Fibroblast of lung (primary cell): ENCODE results near the gene FXYD6. TPM values are rescaled to one million over a fixed set of nuclear protein-coding genes. Genes with fewer than 3 reads are reported as not detected.
"Not testable (repeated sequence)": the region's sequence is repeated elsewhere in the genome, so short reads cannot be mapped to it uniquely, and the experiment has no call there.

Source experiments
- DNase-seq, 2 donors: peaks; one replicate each; pipeline versions ENCODE4 v3.0.0 to v3.0.0-alpha.2; 2010; ENCODE audit warnings: low read depth in 2 of 2
- H2AFZ ChIP-seq: 2 replicates; pipeline ENCODE4 v1.5.1; 2012; ENCODE audit warnings: low read length, control low read depth, inconsistent platforms
- H3K27ac ChIP-seq: 2 replicates; pipeline ENCODE4 v1.5.1; 2011; ENCODE audit warnings: low read length, control low read depth; ENCODE audit not compliant: insufficient read depth
- H3K27me3 ChIP-seq: 2 replicates; pipeline ENCODE4 v1.5.1; 2011; ENCODE audit warnings: mild to moderate bottlenecking, low read length; ENCODE audit not compliant: control insufficient read depth, insufficient read depth
- H3K36me3 ChIP-seq: 2 replicates; pipeline ENCODE4 v1.5.1; 2011; ENCODE audit warnings: low read length; ENCODE audit not compliant: control insufficient read depth, insufficient read depth
- H3K4me1 ChIP-seq: 2 replicates; pipeline ENCODE4 v1.5.1; 2011; ENCODE audit warnings: low read length; ENCODE audit not compliant: control insufficient read depth, insufficient read depth; ENCODE audit errors: extremely low read depth
- H3K4me2 ChIP-seq: 2 replicates; pipeline ENCODE4 v1.5.1; 2011; ENCODE audit warnings: low read length, control low read depth; ENCODE audit not compliant: insufficient read depth; ENCODE audit errors: extremely low read depth
- H3K4me3 ChIP-seq, 4 experiments: fragments of 200-600 bp in 1 of 4; sonication (generic) in 1 of 4; replicated peaks in 1 of 4; 2 replicates each; pipeline ENCODE4 v1.5.1; 2011 to 2016; ENCODE audit warnings: low read length in 4 of 4, low read depth in 3 of 4, mild to moderate bottlenecking in 3 of 4, control low read depth in 2 of 4, inconsistent platforms in 1 of 4, mixed read lengths in 1 of 4; ENCODE audit not compliant: insufficient read depth in 1 of 4; ENCODE audit errors: control extremely low read depth in 1 of 4
- H3K79me2 ChIP-seq: 2 replicates; pipeline ENCODE4 v1.5.1; 2012; ENCODE audit warnings: mild to moderate bottlenecking, low read length, inconsistent platforms; ENCODE audit not compliant: control insufficient read depth, insufficient read depth
- H3K9ac ChIP-seq: 2 replicates; pipeline ENCODE4 v1.5.1; 2011; ENCODE audit warnings: mild to moderate bottlenecking, low read length, control low read depth; ENCODE audit not compliant: insufficient read depth
- H3K9me3 ChIP-seq: 2 replicates; pipeline ENCODE4 v1.5.1; 2012; ENCODE audit warnings: low read depth, low read length; ENCODE audit not compliant: control insufficient read depth, insufficient read depth
- H4K20me1 ChIP-seq: 2 replicates; pipeline ENCODE4 v1.5.1; 2011; ENCODE audit warnings: low read length; ENCODE audit not compliant: control insufficient read depth, insufficient read depth; ENCODE audit errors: extremely low read depth
- CTCF ChIP-seq, 2 donors: IDR thresholded peaks in 1 of 2; conservative IDR thresholded peaks in 1 of 2; 1 replicate in 1 of 2; 2 replicates in 1 of 2; pipeline ENCODE4 v1.5.1; 2011 to 2012; ENCODE audit warnings: low read length in 2 of 2, control low read depth in 1 of 2, inconsistent platforms in 1 of 2, low read depth in 1 of 2, mild to moderate bottlenecking in 1 of 2
- EZH2 ChIP-seq: IDR thresholded peaks from 2 replicates; pipeline ENCODE4 v1.5.1; 2012; ENCODE audit warnings: low read length, control low read depth, mild to moderate bottlenecking; ENCODE audit errors: missing control alignments
- polyA plus RNA-seq, 2 donors: library from polyadenylated mRNA; depleted of rRNA in 1 of 2; stranded (reverse) in 1 of 2; unstranded in 1 of 2; fragments of >200 nt; gene quantifications; 2 replicates each; pipeline ENCODE4 v1.2.1, GENCODE V29; 2011 to 2012; ENCODE audit warnings: missing spikeins in 1 of 2
- total RNA-seq: library from RNA; depleted of rRNA; stranded (reverse); fragments of >200 nt; gene quantifications from 2 replicates; pipeline ENCODE4 v1.2.1, GENCODE V29; 2014

FXYD6 gene
- total and polyA plus RNA-seq, 2 donors (not counting 1 experiment from before 2014, with no cell fraction given), result 0.43 to 5.1 TPM

DNA sequence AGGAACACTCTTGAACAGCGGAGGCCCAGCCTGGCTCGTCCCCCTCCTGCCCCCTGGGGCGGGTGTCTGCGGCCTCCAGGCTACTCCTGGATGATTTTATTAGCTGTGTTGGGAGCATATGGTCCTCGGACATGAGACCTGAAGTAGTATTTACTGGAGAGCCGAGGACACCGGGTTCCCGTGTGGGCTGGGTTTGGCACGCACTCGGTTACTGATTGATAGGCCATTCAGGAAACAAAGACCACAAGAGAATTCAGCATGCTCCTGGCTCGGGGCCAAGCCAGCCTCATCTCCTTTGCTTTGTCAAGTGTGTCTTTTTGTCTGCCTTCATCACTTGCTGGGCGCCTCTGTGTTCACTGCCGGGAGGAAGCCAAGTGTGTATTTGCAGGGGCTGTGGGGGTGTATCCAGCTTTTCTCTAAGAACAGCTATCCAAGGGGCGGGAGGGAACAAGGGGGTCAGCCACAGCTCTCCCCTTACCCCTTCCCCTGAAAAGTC is 61.6 kb downstream of the FXYD6 start:
- H3K9me3 ChIP-seq, result no peaks in the 10 kb centered on the region
- H3K4me3 ChIP-seq, result no peak overlapping the region
- H4K20me1 ChIP-seq, result no peaks in the 10 kb centered on the region
- H3K27ac ChIP-seq, result no peak overlapping the region
- peak in 1 of 2 donors; percentile 48 for DNase-seq
- H3K36me3 ChIP-seq, result no peaks in the 10 kb centered on the region
- no peak overlapping the region for H3K4me2 ChIP-seq
- no peak overlapping the region for H2AFZ ChIP-seq
- H3K4me1 ChIP-seq, result no peaks in the 10 kb centered on the region
- no peaks in the 10 kb centered on the region for H3K79me2 ChIP-seq
- H3K9ac ChIP-seq, result no peak overlapping the region
- no peak for TF ChIP-seq EZH2
- no peak for TF ChIP-seq CTCF (conservative IDR thresholded peaks at IDR 0.05 in 1 of 2, IDR thresholded peaks at IDR 0.05 in 1 of 2; ENCODE audit: low read depth in 1 of 2, low read length in 2 of 2)
- no peaks in the 10 kb centered on the region for H3K27me3 ChIP-seq

- Histone ChIP-seq H3K36me3 (no peaks in the 10 kb centered on the region), H3K4me2 (no peak overlapping the region), H3K27ac (no peak overlapping the region), H3K4me1 (no peaks in the 10 kb centered on the region), H2AFZ (no peak overlapping the region), H3K9me3 (no peaks in the 10 kb centered on the region), H3K4me3 (no peak overlapping the region), H3K9ac (no peak overlapping the region), H4K20me1 (no peaks in the 10 kb centered on the region), H3K27me3 (no peaks in the 10 kb centered on the region), H3K79me2 (no peaks in the 10 kb centered on the region)
- TF ChIP-seq EZH2 (no peak), CTCF (conservative IDR thresholded peaks at IDR 0.05 in 1 of 2, IDR thresholded peaks at IDR 0.05 in 1 of 2; ENCODE audit: low read depth in 1 of 2, low read length in 2 of 2) (no peak)
- no peak for DNase-seq
Measured at GRCh38 chr11:117814204-117814765, 62.2 kb downstream of the FXYD6 start.

GRCh38 chr11:117810056-117810451 is 66.4 kb downstream of the FXYD6 start:
- H3K4me1 ChIP-seq, H3K79me2 ChIP-seq, DNase-seq, H4K20me1 ChIP-seq, H3K4me3 ChIP-seq, H2AFZ ChIP-seq, H3K27ac ChIP-seq, H3K4me2 ChIP-seq, H3K27me3 ChIP-seq, H3K36me3 ChIP-seq, H3K9ac ChIP-seq, H3K9me3 ChIP-seq: not testable (repeated sequence)
